SK-N-MC (cell line): ENCODE results near the gene AGER.

Experiments used
- EZH2 ChIP-seq: fragments of 200-600 bp; sonication (generic); IDR thresholded peaks from one replicate; pipeline ENCODE4 v1.6.1; 2017; ENCODE audit warnings: antibody characterized with exemption
- POLR2AphosphoS5 ChIP-seq: IDR thresholded peaks from 2 replicates; pipeline ENCODE4 v1.6.1; 2012; ENCODE audit warnings: mild to moderate bottlenecking, low read depth, low read length, borderline replicate concordance

DNA sequence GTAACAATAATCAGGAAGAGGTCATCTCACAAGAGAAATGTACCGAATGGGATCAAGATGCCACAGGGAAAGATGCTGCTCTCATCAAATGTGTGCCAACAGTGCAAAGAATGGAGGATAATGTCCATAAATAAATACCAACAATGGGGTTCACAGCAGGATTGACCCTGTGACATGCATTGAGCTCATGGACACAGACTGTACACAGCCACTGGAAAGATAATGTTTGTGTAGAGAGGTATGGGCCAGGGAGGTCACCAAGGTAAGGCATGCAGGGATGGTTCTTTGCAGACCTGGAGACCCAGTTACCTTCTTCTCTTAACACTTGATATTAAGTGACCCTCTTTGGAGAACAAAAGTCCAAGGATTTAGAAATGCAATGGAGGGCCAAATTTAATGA is 9.6 kb downstream of the AGER start:
- TF ChIP-seq EZH2 (no peak), POLR2AphosphoS5 (no peak)
